Measurements from ENCODE around the gene HNRNPM. TPM values are rescaled to one million over a fixed set of nuclear protein-coding genes. Genes with fewer than 3 reads are reported as not detected.

HNRNPM gene
- total RNA-seq, 4 donors from 2014 or later, result 80.4 to 158 (median 111) TPM

DNA sequence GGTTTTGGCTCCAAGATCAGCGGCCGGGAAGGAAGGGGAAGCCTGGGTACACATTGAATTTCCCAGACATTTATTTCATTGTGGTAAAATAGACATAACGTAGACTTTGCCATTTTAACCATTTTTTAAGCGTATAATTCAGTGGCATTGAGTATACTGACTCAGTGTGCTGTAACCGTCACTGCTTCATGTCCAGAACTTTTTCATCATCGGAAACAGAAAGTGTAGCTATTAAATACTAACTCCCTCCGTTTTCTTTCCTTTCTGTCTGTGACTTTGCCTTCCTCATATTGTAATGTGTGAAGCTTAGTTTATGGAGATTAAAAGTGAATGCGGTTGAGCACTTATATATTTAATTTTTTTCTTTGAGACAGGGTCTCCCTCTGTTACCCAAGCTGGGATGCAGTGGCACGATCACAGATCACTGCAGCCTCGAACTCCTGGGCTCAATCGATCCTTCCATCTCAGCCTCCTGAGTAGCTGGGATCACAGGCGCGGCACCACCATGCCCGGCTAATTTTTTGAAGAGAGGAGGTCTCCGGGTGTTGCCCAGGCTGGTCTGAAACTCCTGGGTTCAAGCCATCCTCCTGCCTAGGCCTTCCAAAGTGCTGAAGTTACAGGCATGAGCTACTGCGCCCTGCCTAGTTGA lies 1.4 kb downstream of the HNRNPM start:
- ATAC-seq (ENCODE audit: low FRiP score), result no peak
- TF ChIP-seq, protein P1, sequence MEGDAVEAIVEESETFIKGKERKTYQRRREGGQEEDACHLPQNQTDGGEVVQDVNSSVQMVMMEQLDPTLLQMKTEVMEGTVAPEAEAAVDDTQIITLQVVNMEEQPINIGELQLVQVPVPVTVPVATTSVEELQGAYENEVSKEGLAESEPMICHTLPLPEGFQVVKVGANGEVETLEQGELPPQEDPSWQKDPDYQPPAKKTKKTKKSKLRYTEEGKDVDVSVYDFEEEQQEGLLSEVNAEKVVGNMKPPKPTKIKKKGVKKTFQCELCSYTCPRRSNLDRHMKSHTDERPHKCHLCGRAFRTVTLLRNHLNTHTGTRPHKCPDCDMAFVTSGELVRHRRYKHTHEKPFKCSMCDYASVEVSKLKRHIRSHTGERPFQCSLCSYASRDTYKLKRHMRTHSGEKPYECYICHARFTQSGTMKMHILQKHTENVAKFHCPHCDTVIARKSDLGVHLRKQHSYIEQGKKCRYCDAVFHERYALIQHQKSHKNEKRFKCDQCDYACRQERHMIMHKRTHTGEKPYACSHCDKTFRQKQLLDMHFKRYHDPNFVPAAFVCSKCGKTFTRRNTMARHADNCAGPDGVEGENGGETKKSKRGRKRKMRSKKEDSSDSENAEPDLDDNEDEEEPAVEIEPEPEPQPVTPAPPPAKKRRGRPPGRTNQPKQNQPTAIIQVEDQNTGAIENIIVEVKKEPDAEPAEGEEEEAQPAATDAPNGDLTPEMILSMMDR (IDR thresholded peaks at IDR 0.05), result no peak
- no peak for DNase-seq (ENCODE audit: low spot score)

DNA sequence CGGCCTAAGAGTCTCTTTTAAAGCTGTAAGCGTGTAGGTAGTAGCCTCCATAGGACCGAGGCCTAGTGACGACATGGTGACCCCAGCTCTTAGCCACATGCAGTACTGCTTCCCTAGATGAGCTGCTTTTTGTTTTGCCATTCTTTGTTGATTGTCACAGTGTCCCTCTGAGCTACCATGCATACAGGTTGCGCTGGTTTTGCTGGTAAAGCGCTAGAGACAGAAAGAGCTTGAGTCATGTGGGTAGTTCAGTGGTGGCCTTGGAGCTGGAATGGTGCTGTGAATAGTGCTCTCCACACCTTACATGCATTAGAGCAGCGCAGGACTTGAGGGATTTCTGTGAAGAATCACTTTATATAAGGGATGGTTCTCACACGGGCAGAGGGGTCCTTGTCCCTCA lies 5.1 kb downstream of the HNRNPM start:
- DNase-seq (ENCODE audit: low spot score), result no peak
- TF ChIP-seq, protein P1 (IDR thresholded peaks at IDR 0.05), result no peak
- no peak for ATAC-seq (ENCODE audit: low FRiP score)

DNA sequence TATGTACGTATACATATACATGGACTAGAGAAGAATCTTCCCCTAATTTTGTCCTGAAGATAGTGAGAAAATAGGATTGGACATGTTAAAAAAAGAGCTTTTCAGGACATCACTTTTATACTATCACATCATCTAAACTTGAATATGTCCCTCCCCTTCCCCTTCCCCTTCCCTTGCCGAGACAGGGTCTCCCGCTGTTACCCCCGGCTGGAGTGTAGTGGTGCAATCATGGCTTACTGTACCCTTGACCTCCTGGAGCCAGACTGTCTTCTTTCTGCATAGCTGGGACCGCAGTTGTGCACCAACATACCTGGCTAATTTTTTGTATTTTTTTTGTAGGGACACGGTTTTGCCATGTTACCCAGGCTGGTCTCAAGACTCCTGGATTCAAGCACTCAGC lies 6.6 kb downstream of the HNRNPM start:
- ATAC-seq (ENCODE audit: low FRiP score) (no peak), DNase-seq (ENCODE audit: low spot score) (no peak)
- TF ChIP-seq, protein P1 (IDR thresholded peaks at IDR 0.05), result no peak

GRCh38 chr19:8451885-8452284 lies 7.1 kb downstream of the HNRNPM start:
- ATAC-seq (ENCODE audit: low FRiP score), result no peak
- DNase-seq (ENCODE audit: low spot score), result no peak
- TF ChIP-seq, protein P1 (IDR thresholded peaks at IDR 0.05), result no peak

GRCh38 chr19:8452446-8453123 lies 7.8 kb downstream of the HNRNPM start:
- ATAC-seq (ENCODE audit: low FRiP score), result no peak
- DNase-seq (ENCODE audit: low spot score), result no peak
- TF ChIP-seq, protein P1 (IDR thresholded peaks at IDR 0.05), result no peak

DNA sequence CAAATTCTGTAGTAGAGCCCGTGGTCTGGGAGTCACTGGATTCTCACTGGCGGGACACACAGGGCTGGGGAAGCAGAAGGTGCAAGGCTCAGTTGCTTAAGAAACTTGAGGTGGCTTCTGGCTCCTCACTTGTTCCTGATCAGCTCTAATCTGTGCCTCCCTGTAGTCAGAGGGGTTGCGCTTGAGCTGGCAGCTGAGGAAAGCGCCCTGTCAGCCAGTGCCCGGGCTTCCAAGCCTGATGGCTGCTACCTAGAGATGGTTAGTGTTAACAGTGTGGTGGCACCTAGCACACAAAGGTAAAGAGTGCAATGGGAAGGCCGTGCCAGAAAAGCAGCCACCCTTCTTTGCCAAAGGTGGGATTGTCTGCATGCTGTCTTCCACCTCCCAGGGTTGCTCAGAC lies 8.8 kb downstream of the HNRNPM start:
- TF ChIP-seq, protein P1 (IDR thresholded peaks at IDR 0.05), result no peak
- DNase-seq (ENCODE audit: low spot score) (no peak), ATAC-seq (ENCODE audit: low FRiP score) (no peak)

- DNase-seq (ENCODE audit: low spot score), result no peak
- no peak for ATAC-seq (ENCODE audit: low FRiP score)
- TF ChIP-seq, protein P1 (IDR thresholded peaks at IDR 0.05), result no peak
Measured at GRCh38 chr19:8454218-8454617, 9.4 kb downstream of the HNRNPM start.
